Stimulated activated CD4-positive, alpha-beta T cell treated with anti-CD3 and anti-CD28 coated beads, Interleukin-2, amount 100 ng/mL, for 4 hours (primary cell): ENCODE data around the gene LORICRIN.

Experiments used
- DNase-seq: peaks from one replicate; pipeline ENCODE4 v3.0.0-alpha.2; 2020; ENCODE audit warnings: low read depth

Gene LORICRIN

GRCh38 chr1:153250166-153250565 lies 9.3 kb upstream of the LORICRIN start:
- DNase-seq: no peak

GRCh38 chr1:153251087-153251486 lies 8.4 kb upstream of the LORICRIN start:
- DNase-seq: no peak

- no peak for DNase-seq
Observed at GRCh38 chr1:153251562-153251961, 7.9 kb upstream of the LORICRIN start.

GRCh38 chr1:153251988-153252387 lies 7.5 kb upstream of the LORICRIN start:
- no peak for DNase-seq

- no peak for DNase-seq
Observed at GRCh38 chr1:153253076-153253475, 6.4 kb upstream of the LORICRIN start.

- DNase-seq: no peak
Observed at GRCh38 chr1:153253693-153254092, 5.8 kb upstream of the LORICRIN start.

GRCh38 chr1:153260585-153261280 lies 1.2 kb downstream of the LORICRIN start:
- DNase-seq: no peak

- peak; percentile 20 for DNase-seq
Observed at GRCh38 chr1:153261281-153262069, 2.0 kb downstream of the LORICRIN start.

GRCh38 chr1:153262070-153262366 lies 2.5 kb downstream of the LORICRIN start:
- no peak for DNase-seq

- DNase-seq: no peak
Observed at GRCh38 chr1:153262462-153263157, 3.1 kb downstream of the LORICRIN start.

GRCh38 chr1:153265457-153265856 lies 6.0 kb downstream of the LORICRIN start:
- DNase-seq: no peak

GRCh38 chr1:153271711-153272110 lies 12.2 kb downstream of the LORICRIN start:
- no peak for DNase-seq

- no peak for DNase-seq
Observed at GRCh38 chr1:153272186-153272585, 12.7 kb downstream of the LORICRIN start.

GRCh38 chr1:153277852-153278251 lies 18.4 kb downstream of the LORICRIN start:
- DNase-seq: peak; percentile 24

GRCh38 chr1:153288634-153289275 lies 29.3 kb downstream of the LORICRIN start:
- DNase-seq: no peak

GRCh38 chr1:153291514-153291913 lies 32.0 kb downstream of the LORICRIN start:
- no peak for DNase-seq

GRCh38 chr1:153292185-153292584 lies 32.7 kb downstream of the LORICRIN start:
- DNase-seq: no peak

- no peak for DNase-seq
Observed at GRCh38 chr1:153292740-153293479, 33.4 kb downstream of the LORICRIN start.

- no peak for DNase-seq
Observed at GRCh38 chr1:153293480-153293775, 33.9 kb downstream of the LORICRIN start.

GRCh38 chr1:153293851-153294250 lies 34.4 kb downstream of the LORICRIN start:
- DNase-seq: no peak

- DNase-seq: no peak
Observed at GRCh38 chr1:153302308-153302707, 42.8 kb downstream of the LORICRIN start.

- DNase-seq: no peak
Observed at GRCh38 chr1:153305682-153306081, 46.2 kb downstream of the LORICRIN start.
